Liver (tissue), 9 donors: ENCODE measurements around the gene MAFG. TPM values are rescaled to one million over a fixed set of nuclear protein-coding genes. Genes with fewer than 3 reads are reported as not detected.

Experiments
- DNase-seq: peaks from one replicate; pipeline ENCODE4 v3.0.0-alpha.2; 2017; ENCODE audit warnings: low spot score
- H3K27ac ChIP-seq, 2 donors: one replicate each; pipeline ENCODE4 v1.7.0; 2013; ENCODE audit warnings: inconsistent platforms in 2 of 2, low read length in 2 of 2, control low read depth in 1 of 2, low read depth in 1 of 2, mild to moderate bottlenecking in 1 of 2
- H3K27me3 ChIP-seq, 4 donors: one replicate each; pipeline versions ENCODE4 v1.6.1 to v1.7.0; 2013; ENCODE audit warnings: low read length in 3 of 4, inconsistent platforms in 1 of 4, mild to moderate bottlenecking in 1 of 4, moderate library complexity in 1 of 4; ENCODE audit not compliant: control insufficient read depth in 4 of 4, insufficient read depth in 4 of 4
- H3K36me3 ChIP-seq, 4 donors: one replicate each; pipeline versions ENCODE4 v1.6.1 to v1.7.0; 2013; ENCODE audit warnings: low read length in 3 of 4, mild to moderate bottlenecking in 3 of 4, low read depth in 1 of 4, moderate library complexity in 1 of 4; ENCODE audit not compliant: control insufficient read depth in 4 of 4, insufficient read depth in 3 of 4
- H3K4me1 ChIP-seq, 4 donors: one replicate each; pipeline versions ENCODE4 v1.6.1 to v1.7.0; 2013; ENCODE audit warnings: low read length in 3 of 4, mild to moderate bottlenecking in 3 of 4, moderate library complexity in 1 of 4; ENCODE audit not compliant: control insufficient read depth in 4 of 4, insufficient read depth in 4 of 4
- H3K4me3 ChIP-seq, 3 donors: one replicate each; pipeline versions ENCODE4 v1.6.1 to v1.7.0; 2013; ENCODE audit warnings: low read length in 3 of 3, control low read depth in 1 of 3, low read depth in 1 of 3, mild to moderate bottlenecking in 1 of 3
- H3K9ac ChIP-seq, 2 donors: one replicate each; pipeline ENCODE4 v1.7.0; 2013; ENCODE audit warnings: low read length in 2 of 2, mild to moderate bottlenecking in 2 of 2, moderate library complexity in 2 of 2, control low read depth in 1 of 2, low read depth in 1 of 2
- H3K9me3 ChIP-seq, 4 donors: one replicate each; pipeline versions ENCODE4 v1.6.1 to v1.7.0; 2013; ENCODE audit warnings: low read length in 3 of 4; ENCODE audit not compliant: control insufficient read depth in 4 of 4
- ATF3 ChIP-seq: IDR thresholded peaks from 2 replicates; pipeline ENCODE4 v1.6.1; 2016; ENCODE audit warnings: antibody characterized with exemption
- EGR1 ChIP-seq, 2 donors: IDR thresholded peaks; 2 replicates each; pipeline ENCODE4 v1.6.1; 2016 to 2018; ENCODE audit warnings: antibody characterized with exemption in 2 of 2, low read depth in 2 of 2
- FOXA1 ChIP-seq: IDR thresholded peaks from 2 replicates; pipeline ENCODE4 v1.6.1; 2016; ENCODE audit warnings: antibody characterized with exemption
- FOXA2 ChIP-seq: IDR thresholded peaks from 2 replicates; pipeline ENCODE4 v1.6.1; 2016; ENCODE audit warnings: antibody characterized with exemption
- GABPA ChIP-seq, 2 donors: IDR thresholded peaks in 1 of 2; conservative IDR thresholded peaks in 1 of 2; 2 replicates each; pipeline ENCODE4 v1.6.1; 2016; ENCODE audit warnings: antibody characterized with exemption in 2 of 2, mild to moderate bottlenecking in 1 of 2, moderate library complexity in 1 of 2
- HNF4G ChIP-seq: IDR thresholded peaks from 2 replicates; pipeline ENCODE4 v1.6.1; 2016; ENCODE audit warnings: antibody characterized with exemption
- JUND ChIP-seq, 2 donors: IDR thresholded peaks; 2 replicates each; pipeline ENCODE4 v1.6.1; 2016; ENCODE audit warnings: antibody characterized with exemption in 2 of 2
- MAX ChIP-seq: IDR thresholded peaks from 2 replicates; pipeline ENCODE4 v1.6.1; 2016; ENCODE audit warnings: antibody characterized with exemption
- NR2F2 ChIP-seq: IDR thresholded peaks from 2 replicates; pipeline ENCODE4 v1.6.1; 2016; ENCODE audit warnings: antibody characterized with exemption
- RAD21 ChIP-seq, 2 donors: IDR thresholded peaks; 2 replicates each; pipeline ENCODE4 v1.6.1; 2016; ENCODE audit warnings: antibody characterized with exemption in 2 of 2, mild to moderate bottlenecking in 2 of 2
- REST ChIP-seq: IDR thresholded peaks from 2 replicates; pipeline ENCODE4 v1.6.1; 2016; ENCODE audit warnings: antibody characterized with exemption, mild to moderate bottlenecking
- SP1 ChIP-seq: IDR thresholded peaks from 2 replicates; pipeline ENCODE4 v1.6.1; 2018; ENCODE audit warnings: antibody characterized with exemption, mild to moderate bottlenecking
- TAF1 ChIP-seq: conservative IDR thresholded peaks from 2 replicates; pipeline ENCODE4 v1.6.1; 2016; ENCODE audit warnings: antibody characterized with exemption, mild to moderate bottlenecking
- YY1 ChIP-seq: IDR thresholded peaks from 2 replicates; pipeline ENCODE4 v1.6.1; 2016; ENCODE audit warnings: antibody characterized with exemption, mild to moderate bottlenecking
- ZBTB33 ChIP-seq: IDR thresholded peaks from 2 replicates; pipeline ENCODE4 v1.6.1; 2016; ENCODE audit warnings: antibody characterized with exemption
- WGBS: extraction: QIAGEN DNeasy Blood & Tissue Kit; methylation state at CpG from one replicate; pipeline ENCODE4 v1.1.7; 2013; 5-methylcytosine and 5-hydroxymethylcytosine counted together
- polyA plus RNA-seq, 2 donors: library from polyadenylated mRNA; stranded (reverse) in 1 of 2; unstranded in 1 of 2; fragments of 200-250 nt in 1 of 2; fragments of >200 nt in 1 of 2; fragmentation: Nextera tagmentation in 1 of 2; extraction: Ambion mirVana in 1 of 2; gene quantifications; one replicate each; pipeline versions ENCODE4 v1.2.1 to v1.2.3, GENCODE V29; 2013 to 2015
- total RNA-seq, 2 donors: library from RNA; depleted of rRNA; stranded (reverse); fragments of >200 nt; gene quantifications; one replicate each; pipeline ENCODE4 v1.2.3, GENCODE V29; 2014
- donor health status: healthy.
- donor health status: healthy.
- donor health status: healthy.
- donor health status: healthy.
- donor health status: healthy.

Gene MAFG
- total and polyA plus RNA-seq, 4 donors: 3.0 to 17.0 (median 8.9) TPM

GRCh38 chr17:81944858-81945257, 17.3 kb upstream of the MAFG start:
- Histone ChIP-seq H3K4me1 (no peaks in the 10 kb centered on the region), H3K9ac (no peak overlapping the region), H3K4me3 (no peak overlapping the region), H3K27me3 (no peaks in the 10 kb centered on the region), H3K27ac (no peak overlapping the region), H3K9me3 (no peaks in the 10 kb centered on the region), H3K36me3 (no peaks in the 10 kb centered on the region)
- no peak for DNase-seq
- 89% methylated on average over 9 of the region's 9 CpGs for WGBS
- TF ChIP-seq ZBTB33: no peak
- no peak for TF ChIP-seq FOXA1
- no peak for TF ChIP-seq RAD21 (IDR thresholded peaks at IDR 0.05)
- TF ChIP-seq EGR1 (IDR thresholded peaks at IDR 0.05; ENCODE audit: low read depth in 2 of 2): no peak
- TF ChIP-seq NR2F2: no peak
- TF ChIP-seq REST: no peak
- no peak for TF ChIP-seq GABPA (IDR thresholded peaks at IDR 0.05 in 1 of 2, conservative IDR thresholded peaks at IDR 0.05 in 1 of 2)
- TF ChIP-seq MAX: no peak
- TF ChIP-seq YY1: no peak
- TF ChIP-seq FOXA2: no peak
- no peak for TF ChIP-seq TAF1
- TF ChIP-seq SP1: no peak

GRCh38 chr17:81942167-81942553, 14.6 kb upstream of the MAFG start:
- Histone ChIP-seq H3K4me1 (peaks cover 0 to 3% (median 0%) of the 10 kb centered on the region in 4 donors), H3K9ac (no peak overlapping the region), H3K36me3 (no peaks in the 10 kb centered on the region), H3K4me3 (no peak overlapping the region), H3K27me3 (no peaks in the 10 kb centered on the region), H3K9me3 (no peaks in the 10 kb centered on the region), H3K27ac (no peak overlapping the region)
- WGBS: 59% methylated on average over 12 of the region's 12 CpGs
- no peak for DNase-seq
- no peak for TF ChIP-seq NR2F2

- Histone ChIP-seq H3K9ac (no peak overlapping the region), H3K36me3 (no peaks in the 10 kb centered on the region), H3K27ac (no peak overlapping the region), H3K9me3 (no peaks in the 10 kb centered on the region), H3K4me3 (no peak overlapping the region), H3K27me3 (no peaks in the 10 kb centered on the region), H3K4me1 (peaks cover 3 to 9% (median 4%) of the 10 kb centered on the region in 4 donors)
- WGBS: 58% methylated on average over 30 of the region's 30 CpGs
- no peak for DNase-seq
- TF ChIP-seq JUND (IDR thresholded peaks at IDR 0.05): no peak
- no peak for TF ChIP-seq SP1
- TF ChIP-seq EGR1 (IDR thresholded peaks at IDR 0.05; ENCODE audit: low read depth in 2 of 2): no peak
- TF ChIP-seq HNF4G: no peak
- no peak for TF ChIP-seq GABPA (IDR thresholded peaks at IDR 0.05 in 1 of 2, conservative IDR thresholded peaks at IDR 0.05 in 1 of 2)
- TF ChIP-seq MAX: no peak
- TF ChIP-seq ATF3: no peak
- no peak for TF ChIP-seq YY1
- TF ChIP-seq REST: no peak
- no peak for TF ChIP-seq RAD21 (IDR thresholded peaks at IDR 0.05)
Observed at GRCh38 chr17:81941484-81942166, 14.1 kb upstream of the MAFG start.
